Epithelial cell of proximal tubule (primary cell): ENCODE data around the gene PCK1. TPM values are rescaled to one million over a fixed set of nuclear protein-coding genes. Genes with fewer than 3 reads are reported as not detected.

ENCODE experiments used
- DNase-seq: peaks from one replicate; pipeline ENCODE4 v3.0.0-alpha.2; 2011; ENCODE audit warnings: low read depth
- H3K4me3 ChIP-seq: 2 replicates; pipeline ENCODE4 v1.5.1; 2011; ENCODE audit warnings: low read depth, mild to moderate bottlenecking, low read length
- total RNA-seq: library from RNA; depleted of rRNA; stranded (reverse); fragments of >200 nt; gene quantifications from 2 replicates; pipeline ENCODE4 v1.2.3, GENCODE V29; 2015
- TF ChIP-seq, protein P1 (sequence below): conservative IDR thresholded peaks from 2 replicates; pipeline ENCODE4 v1.5.1; 2012; ENCODE audit warnings: low read depth, mild to moderate bottlenecking, low read length

The PCK1 gene
- total RNA-seq, 1 donor from 2014 or later, result not detected

DNA sequence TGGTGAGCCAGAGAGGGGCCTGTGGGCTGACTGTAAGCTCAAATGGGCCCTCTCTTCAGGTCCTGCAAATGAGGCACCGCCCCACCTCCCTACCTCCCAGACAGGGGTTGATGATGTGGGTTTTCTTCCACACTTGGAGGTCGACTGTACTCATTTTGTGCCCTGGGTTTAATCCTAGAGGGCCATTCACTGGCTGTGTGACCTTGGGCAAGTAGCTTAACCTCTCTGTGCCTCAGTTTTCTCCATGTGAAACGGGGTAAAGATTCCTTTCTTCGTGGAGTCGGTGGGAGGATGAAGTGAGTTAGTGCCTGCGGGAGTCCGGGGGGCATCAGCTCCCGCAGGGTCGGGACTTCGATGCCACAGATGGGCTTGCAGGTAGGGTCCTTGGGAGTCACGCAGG is 35.4 kb downstream of the PCK1 start:
- no peak for DNase-seq
- TF ChIP-seq, protein P1, sequence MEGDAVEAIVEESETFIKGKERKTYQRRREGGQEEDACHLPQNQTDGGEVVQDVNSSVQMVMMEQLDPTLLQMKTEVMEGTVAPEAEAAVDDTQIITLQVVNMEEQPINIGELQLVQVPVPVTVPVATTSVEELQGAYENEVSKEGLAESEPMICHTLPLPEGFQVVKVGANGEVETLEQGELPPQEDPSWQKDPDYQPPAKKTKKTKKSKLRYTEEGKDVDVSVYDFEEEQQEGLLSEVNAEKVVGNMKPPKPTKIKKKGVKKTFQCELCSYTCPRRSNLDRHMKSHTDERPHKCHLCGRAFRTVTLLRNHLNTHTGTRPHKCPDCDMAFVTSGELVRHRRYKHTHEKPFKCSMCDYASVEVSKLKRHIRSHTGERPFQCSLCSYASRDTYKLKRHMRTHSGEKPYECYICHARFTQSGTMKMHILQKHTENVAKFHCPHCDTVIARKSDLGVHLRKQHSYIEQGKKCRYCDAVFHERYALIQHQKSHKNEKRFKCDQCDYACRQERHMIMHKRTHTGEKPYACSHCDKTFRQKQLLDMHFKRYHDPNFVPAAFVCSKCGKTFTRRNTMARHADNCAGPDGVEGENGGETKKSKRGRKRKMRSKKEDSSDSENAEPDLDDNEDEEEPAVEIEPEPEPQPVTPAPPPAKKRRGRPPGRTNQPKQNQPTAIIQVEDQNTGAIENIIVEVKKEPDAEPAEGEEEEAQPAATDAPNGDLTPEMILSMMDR, result no peak
- no peak overlapping the region for H3K4me3 ChIP-seq

DNA sequence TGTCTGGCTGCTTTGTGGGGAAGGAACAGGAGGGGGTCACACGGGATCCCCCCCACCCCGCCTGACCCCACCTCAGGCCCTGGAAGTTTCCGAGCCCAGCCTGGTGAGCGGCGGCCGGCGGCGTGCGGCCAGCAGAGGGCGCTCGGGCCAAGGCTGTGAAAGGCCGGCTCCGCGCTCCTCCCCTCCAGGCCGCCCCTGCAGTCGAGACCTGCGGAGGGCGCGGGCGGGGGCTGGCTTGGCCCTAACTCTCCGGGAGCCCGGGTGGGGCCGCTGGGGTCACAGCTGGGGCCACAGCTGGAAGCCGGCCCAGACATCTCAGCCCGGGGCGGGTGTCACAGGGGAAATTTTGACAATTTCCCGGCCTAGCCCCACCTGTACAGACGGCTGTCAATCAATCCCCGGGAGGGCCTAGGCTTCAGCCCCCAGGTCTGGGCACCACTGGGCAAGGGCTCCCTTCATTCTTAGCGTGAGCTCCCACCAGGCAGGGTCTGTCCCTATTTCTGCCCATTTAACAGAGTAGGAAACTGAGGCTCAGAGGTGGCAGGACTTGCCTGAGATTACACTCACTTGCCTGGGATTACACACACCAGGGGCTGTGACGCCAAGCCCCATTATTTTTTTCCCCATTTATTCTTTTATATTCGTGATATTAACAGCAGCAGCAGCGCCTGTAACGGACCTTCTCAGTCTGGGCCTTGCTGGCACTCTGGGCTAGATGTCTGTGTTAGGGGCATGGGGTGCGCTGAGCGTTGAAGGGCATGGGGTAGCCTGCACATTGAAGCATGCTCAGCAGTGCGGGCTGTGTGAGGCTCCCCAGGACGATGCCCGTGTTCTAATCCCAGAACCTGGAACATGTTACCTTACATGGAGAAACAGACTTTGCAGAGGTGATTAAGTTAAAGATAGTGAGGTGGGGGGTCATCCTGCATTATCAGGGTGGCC is 36.4 kb downstream of the PCK1 start:
- no peak for DNase-seq
- H3K4me3 ChIP-seq, result peak overlapping the region; percentile 21
- TF ChIP-seq, protein P1, result peak; percentile 76

DNA sequence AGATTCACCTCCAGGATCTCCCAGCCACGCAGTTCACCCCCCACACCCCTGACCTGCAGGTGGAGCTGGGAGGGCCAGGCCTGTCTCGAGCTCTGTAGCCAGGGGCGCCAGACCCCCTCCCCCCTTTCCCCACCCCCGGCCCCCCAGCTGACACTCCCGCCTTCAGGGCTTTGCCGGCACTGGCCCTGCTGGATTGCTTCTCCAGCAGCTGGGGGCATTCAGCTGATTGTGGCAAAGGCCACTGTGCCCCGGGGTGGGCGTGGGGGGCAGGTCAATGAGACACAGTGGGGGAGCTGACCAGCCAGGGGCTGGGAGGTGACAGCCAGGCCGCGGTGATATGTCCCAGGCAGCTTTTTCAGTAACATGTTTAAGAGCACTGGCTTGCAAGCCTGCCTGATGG is 37.1 kb downstream of the PCK1 start:
- TF ChIP-seq, protein P1, result no peak
- no peak overlapping the region for H3K4me3 ChIP-seq
- DNase-seq, result no peak

DNA sequence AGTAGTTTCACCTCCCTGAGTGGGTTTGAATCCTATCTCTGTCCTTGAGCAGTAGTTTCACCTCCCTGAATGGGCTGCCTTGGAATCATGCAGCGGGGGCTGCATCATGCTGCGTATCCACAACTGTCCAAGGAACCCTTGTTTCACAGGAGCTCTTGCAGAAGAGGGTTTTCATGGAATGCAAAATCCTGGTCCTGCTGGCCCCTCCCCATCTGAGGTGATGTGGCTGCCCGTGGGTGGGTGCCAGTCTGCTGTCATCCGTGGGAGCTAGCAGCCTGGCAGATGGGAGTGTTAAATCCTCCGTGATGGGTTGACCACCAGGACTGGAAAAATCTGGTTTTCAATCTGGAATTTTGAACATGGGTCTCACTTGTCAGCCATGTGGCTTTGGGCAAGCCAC is 37.6 kb downstream of the PCK1 start:
- TF ChIP-seq, protein P1, result no peak
- DNase-seq, result no peak
- no peak overlapping the region for H3K4me3 ChIP-seq

DNA sequence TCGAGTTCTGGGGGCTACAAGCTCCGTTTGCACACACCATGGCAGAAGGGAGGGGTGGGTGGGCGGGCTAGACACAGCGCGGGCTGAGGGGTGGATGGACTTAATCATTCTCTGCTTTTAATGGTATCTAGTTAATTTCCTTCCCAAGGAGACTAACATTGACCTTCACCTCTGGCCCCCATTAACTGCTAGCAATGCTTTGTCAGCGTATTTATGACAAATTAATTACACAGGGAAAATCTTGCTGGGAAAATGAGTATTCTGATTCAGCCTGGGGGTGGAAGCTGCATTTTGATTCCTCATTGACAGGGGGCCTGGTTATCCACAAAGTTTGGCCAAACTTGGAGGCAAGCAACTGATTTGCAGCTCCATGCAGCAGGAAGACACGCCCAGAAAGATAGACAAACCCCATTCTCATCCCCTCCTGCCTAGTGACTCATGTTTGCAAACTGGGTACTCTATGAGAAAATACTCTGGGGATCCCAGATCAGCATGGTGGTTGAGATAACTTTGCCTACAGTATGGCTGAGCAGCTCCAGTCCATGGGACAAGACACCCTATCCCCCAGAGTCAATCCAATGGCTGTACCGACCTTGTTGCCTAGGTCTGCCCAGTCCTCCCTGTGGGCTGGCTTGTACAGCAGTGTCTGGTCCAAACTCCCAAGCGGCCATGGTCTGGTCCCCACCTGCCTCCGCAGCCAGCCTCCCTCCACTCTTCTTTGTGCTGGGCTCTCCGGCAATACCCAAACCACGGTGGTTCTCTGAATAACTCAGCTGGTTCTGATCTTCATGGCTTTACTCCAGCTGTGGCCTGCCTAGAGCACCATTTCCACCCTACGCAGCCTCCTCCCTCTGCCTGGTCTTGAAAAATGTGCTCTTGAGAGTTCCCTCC is 39.7 kb downstream of the PCK1 start:
- no peak overlapping the region for H3K4me3 ChIP-seq
- TF ChIP-seq, protein P1, result no peak
- no peak for DNase-seq

DNA sequence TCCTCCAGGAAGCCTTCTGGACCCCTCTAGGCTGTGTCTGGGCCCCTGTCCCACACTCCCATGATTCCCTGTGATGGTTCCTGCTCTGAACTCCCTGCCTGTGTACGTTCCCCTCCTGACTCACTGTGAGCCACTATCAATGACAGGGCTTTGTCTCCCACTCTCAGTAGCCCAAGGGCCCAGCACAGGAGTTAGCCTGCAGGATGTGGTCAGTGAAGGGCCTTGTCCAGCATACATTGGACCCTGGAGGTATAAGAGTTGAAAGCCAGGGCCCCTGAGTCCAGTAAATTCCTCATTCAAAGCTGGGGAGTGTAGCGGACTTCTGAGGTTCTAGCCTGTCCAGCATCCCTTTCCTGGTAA is 40.3 kb downstream of the PCK1 start:
- TF ChIP-seq, protein P1, result no peak
- no peak for DNase-seq
- no peak overlapping the region for H3K4me3 ChIP-seq
